Peyer's patch (tissue), 4 donors: Measurements from ENCODE around the gene TTC23. TPM values are rescaled to one million over a fixed set of nuclear protein-coding genes. Genes with fewer than 3 reads are reported as not detected.
"Not testable (repeated sequence)": the region's sequence is repeated elsewhere in the genome, so short reads cannot be mapped to it uniquely, and the experiment has no call there.

ENCODE experiments used
- DNase-seq, 3 donors: peaks; one replicate each; pipeline ENCODE4 v3.0.0-alpha.2; 2017 to 2019
- H3K27ac ChIP-seq, 4 donors: fragments of 200-600 bp; sonication (generic); one replicate each; pipeline ENCODE4 v1.5.1; 2016 to 2019
- H3K27me3 ChIP-seq, 2 donors: fragments of 200-600 bp; sonication (generic); one replicate each; pipeline ENCODE4 v1.5.1; 2019
- H3K36me3 ChIP-seq, 3 donors: fragments of 200-600 bp; sonication (generic); one replicate each; pipeline ENCODE4 v1.5.1; 2016 to 2019
- H3K4me1 ChIP-seq, 4 donors: fragments of 200-600 bp; sonication (generic); one replicate each; pipeline ENCODE4 v1.5.1; 2016 to 2019
- H3K4me3 ChIP-seq, 4 donors: fragments of 200-600 bp; sonication (generic); 1 replicate in 3 of 4; 2 replicates in 1 of 4; pipeline ENCODE4 v1.5.1; 2016 to 2019; ENCODE audit warnings: mild to moderate bottlenecking in 1 of 4
- H3K9me3 ChIP-seq, 4 donors: fragments of 200-600 bp; sonication (generic); one replicate each; pipeline ENCODE4 v1.5.1; 2016 to 2019; ENCODE audit warnings: mild to moderate bottlenecking in 1 of 4
- CTCF ChIP-seq, 6 experiments: fragments of 450-650 bp in 4 of 6; fragments of 200-600 bp in 2 of 6; sonication (generic) in 1 of 6; IDR thresholded peaks; one replicate each; pipeline ENCODE4 v1.5.1; 2017 to 2019; ENCODE audit warnings: antibody characterized with exemption in 6 of 6, mild to moderate bottlenecking in 3 of 6, moderate library complexity in 1 of 6
- POLR2A ChIP-seq, 2 donors: fragments of 450-650 bp; IDR thresholded peaks; one replicate each; pipeline ENCODE4 v1.5.1; 2017; ENCODE audit warnings: antibody characterized with exemption in 2 of 2, mild to moderate bottlenecking in 2 of 2, moderate library complexity in 2 of 2
- total RNA-seq, 4 donors: library from RNA; depleted of rRNA; stranded (reverse); fragments of >200 nt; gene quantifications; one replicate each; pipeline ENCODE4 v1.1.0, GENCODE V29; 2016

Gene TTC23
- total RNA-seq, 4 donors from 2014 or later = 8.2 to 33.0 (median 22.9) TPM

- Histone ChIP-seq H3K36me3 (no peaks in the 10 kb centered on the region), H3K27me3 (no peaks in the 10 kb centered on the region), H3K4me1 (no peaks in the 10 kb centered on the region), H3K9me3 (no peaks in the 10 kb centered on the region), H3K4me3 (no peak overlapping the region), H3K27ac (no peak overlapping the region)
- DNase-seq = no peak
- TF ChIP-seq POLR2A (IDR thresholded peaks at IDR 0.05) = no peak
- TF ChIP-seq CTCF (IDR thresholded peaks at IDR 0.05) = no peak
These were observed 9.7 kb downstream of the TTC23 start for GRCh38 chr15:99239545-99240198.

- Histone ChIP-seq H3K4me3 (no peak overlapping the region), H3K9me3 (no peaks in the 10 kb centered on the region), H3K27me3 (no peaks in the 10 kb centered on the region), H3K36me3 (no peaks in the 10 kb centered on the region), H3K27ac (no peak overlapping the region), H3K4me1 (no peaks in the 10 kb centered on the region)
- DNase-seq = no peak
- TF ChIP-seq CTCF (IDR thresholded peaks at IDR 0.05) = no peak
- TF ChIP-seq POLR2A (IDR thresholded peaks at IDR 0.05) = no peak
These were observed 10.5 kb downstream of the TTC23 start for GRCh38 chr15:99238849-99239248.

GRCh38 chr15:99234160-99234559 is 15.2 kb downstream of the TTC23 start:
- not testable (repeated sequence) for H3K9me3 ChIP-seq, H3K36me3 ChIP-seq, H3K27ac ChIP-seq, H3K27me3 ChIP-seq, DNase-seq, H3K4me3 ChIP-seq, H3K4me1 ChIP-seq

- Histone ChIP-seq H3K4me1 (no peaks in the 10 kb centered on the region), H3K4me3 (no peak overlapping the region), H3K27me3 (no peaks in the 10 kb centered on the region), H3K27ac (no peak overlapping the region), H3K36me3 (peaks cover 0 to 8% (median 0%) of the 10 kb centered on the region in 3 donors), H3K9me3 (no peaks in the 10 kb centered on the region)
- no peak for TF ChIP-seq CTCF (IDR thresholded peaks at IDR 0.05)
- TF ChIP-seq POLR2A (IDR thresholded peaks at IDR 0.05) = no peak
- no peak for DNase-seq
These were observed 16.6 kb downstream of the TTC23 start for GRCh38 chr15:99232740-99233139.

GRCh38 chr15:99230867-99231266 is 18.5 kb downstream of the TTC23 start:
- Histone ChIP-seq H3K27ac (no peak overlapping the region), H3K36me3 (peaks cover 0 to 20% (median 0%) of the 10 kb centered on the region in 3 donors), H3K27me3 (no peaks in the 10 kb centered on the region), H3K9me3 (no peaks in the 10 kb centered on the region), H3K4me3 (no peak overlapping the region), H3K4me1 (no peaks in the 10 kb centered on the region)
- no peak for TF ChIP-seq POLR2A (IDR thresholded peaks at IDR 0.05)
- DNase-seq = no peak

GRCh38 chr15:99228120-99228770 is 21.1 kb downstream of the TTC23 start:
- no peak overlapping the region for H3K4me3 ChIP-seq
- H3K27me3 ChIP-seq = no peaks in the 10 kb centered on the region

More at GRCh38 chr15:99228120-99228770, 21.1 kb downstream of the TTC23 start:
- Histone ChIP-seq H3K9me3 (no peaks in the 10 kb centered on the region), H3K27ac (no peak overlapping the region), H3K36me3 (peaks cover 0 to 35% (median 0%) of the 10 kb centered on the region in 3 donors), H3K4me1 (no peaks in the 10 kb centered on the region)
- TF ChIP-seq CTCF (IDR thresholded peaks at IDR 0.05) (no peak), POLR2A (IDR thresholded peaks at IDR 0.05) (no peak)
- DNase-seq = no peak
